Astrocyte (in vitro differentiated cells and primary cell): ENCODE results near the gene NCBP2L. TPM values are rescaled to one million over a fixed set of nuclear protein-coding genes. Genes with fewer than 3 reads are reported as not detected.

ENCODE experiments used
- DNase-seq: peaks from one replicate; pipeline ENCODE4 v3.0.0-alpha.2; 2010; ENCODE audit warnings: low read depth
- FAIRE-seq: peaks from 2 replicates; lab custom pipeline; 2011; peaks lifted over from hg19 to GRCh38; lab: Jason Lieb, UNC
- H2AFZ ChIP-seq: 2 replicates; pipeline ENCODE4 v1.6.0; 2012; ENCODE audit warnings: low read depth, low read length, inconsistent platforms
- H3K27ac ChIP-seq: 2 replicates; pipeline ENCODE4 v1.5.1; 2011; ENCODE audit warnings: low read depth, low read length, inconsistent platforms
- H3K27me3 ChIP-seq: 2 replicates; pipeline ENCODE4 v1.6.0; 2011; ENCODE audit warnings: low read length, inconsistent platforms; ENCODE audit not compliant: insufficient read depth
- H3K36me3 ChIP-seq: 2 replicates; pipeline ENCODE4 v1.5.1; 2011; ENCODE audit warnings: low read length, inconsistent platforms; ENCODE audit not compliant: insufficient read depth
- H3K4me1 ChIP-seq: 2 replicates; pipeline ENCODE4 v1.5.1; 2011; ENCODE audit warnings: low read length, inconsistent platforms; ENCODE audit not compliant: insufficient read depth
- H3K4me2 ChIP-seq: 2 replicates; pipeline ENCODE4 v1.6.0; 2012; ENCODE audit warnings: low read length, inconsistent platforms
- H3K4me3 ChIP-seq: 2 replicates; pipeline ENCODE4 v1.5.1; 2011; ENCODE audit warnings: low read depth, mild to moderate bottlenecking, low read length, inconsistent platforms; ENCODE audit not compliant: insufficient read depth
- H3K79me2 ChIP-seq: 2 replicates; pipeline ENCODE4 v1.6.0; 2012; ENCODE audit warnings: mild to moderate bottlenecking, low read length, inconsistent platforms; ENCODE audit not compliant: insufficient read depth
- H3K9ac ChIP-seq: 2 replicates; pipeline ENCODE4 v1.6.0; 2012; ENCODE audit warnings: mild to moderate bottlenecking, low read length, inconsistent platforms
- H3K9me3 ChIP-seq: 2 replicates; pipeline ENCODE4 v1.5.1; 2012; ENCODE audit warnings: low read depth, mild to moderate bottlenecking, low read length, inconsistent platforms; ENCODE audit not compliant: insufficient read depth
- H4K20me1 ChIP-seq: 2 replicates; pipeline ENCODE4 v1.6.0; 2012; ENCODE audit warnings: low read length, inconsistent platforms; ENCODE audit not compliant: insufficient read depth
- H3K27ac Mint-ChIP-seq: one replicate; pipeline ENCODE4 v1.8.0; 2021; ENCODE audit warnings: mild to moderate bottlenecking, mixed read lengths; ENCODE audit not compliant: unreplicated experiment
- H3K27me3 Mint-ChIP-seq: one replicate; pipeline ENCODE4 v1.8.0; 2021; ENCODE audit warnings: low read depth, mixed read lengths; ENCODE audit not compliant: unreplicated experiment
- H3K36me3 Mint-ChIP-seq: one replicate; pipeline ENCODE4 v1.8.0; 2021; ENCODE audit warnings: low read depth, mixed read lengths; ENCODE audit not compliant: unreplicated experiment
- H3K4me1 Mint-ChIP-seq: one replicate; pipeline ENCODE4 v1.8.0; 2021; ENCODE audit warnings: low read depth, mixed read lengths; ENCODE audit not compliant: unreplicated experiment
- H3K4me3 Mint-ChIP-seq: one replicate; pipeline ENCODE4 v1.8.0; 2021; ENCODE audit warnings: mild to moderate bottlenecking, moderate library complexity, mixed read lengths; ENCODE audit not compliant: unreplicated experiment
- H3K9me3 Mint-ChIP-seq: one replicate; pipeline ENCODE4 v1.8.0; 2021; ENCODE audit warnings: mild to moderate bottlenecking, mixed read lengths; ENCODE audit not compliant: unreplicated experiment
- EZH2 ChIP-seq: IDR thresholded peaks from 2 replicates; pipeline ENCODE4 v1.6.1; 2012; ENCODE audit warnings: mild to moderate bottlenecking, low read length, inconsistent platforms; ENCODE audit not compliant: insufficient read depth
- total RNA-seq: library from RNA; stranded (reverse); gene quantifications from 2 replicates; pipeline ENCODE4 v1.2.1, GENCODE V29; 2021
- TF ChIP-seq, protein P1 (sequence below): IDR thresholded peaks from 2 replicates; pipeline ENCODE4 v1.5.1; 2011; ENCODE audit warnings: low read depth, mild to moderate bottlenecking, inconsistent platforms, low read length, moderate library complexity; ENCODE audit not compliant: insufficient read depth

The NCBP2L gene
- total RNA-seq, 1 donor from 2014 or later, result not detected

DNA sequence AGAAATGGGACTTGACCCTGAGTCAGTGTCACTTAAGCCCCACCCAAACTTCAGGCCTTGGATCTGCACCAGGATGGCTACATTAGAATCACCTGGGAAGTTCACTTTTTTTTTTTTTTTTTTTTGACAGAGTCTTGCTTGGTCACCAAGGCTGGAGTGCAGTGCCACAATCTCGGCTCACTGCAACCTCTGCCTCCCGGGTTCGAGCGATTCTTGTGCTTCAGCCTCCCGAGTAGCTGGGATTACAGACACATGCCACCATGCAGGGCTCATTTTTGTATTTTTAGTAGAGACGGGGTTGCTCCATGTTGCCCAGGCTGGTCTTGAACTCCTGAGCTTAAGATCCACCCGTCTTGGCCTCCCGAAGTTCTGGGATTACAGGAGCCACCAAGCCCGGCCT lies 3.0 kb downstream of the NCBP2L start:
- peaks cover 1% of the 10 kb centered on the region for H3K27me3 Mint-ChIP-seq
- FAIRE-seq, result no peak

DNA sequence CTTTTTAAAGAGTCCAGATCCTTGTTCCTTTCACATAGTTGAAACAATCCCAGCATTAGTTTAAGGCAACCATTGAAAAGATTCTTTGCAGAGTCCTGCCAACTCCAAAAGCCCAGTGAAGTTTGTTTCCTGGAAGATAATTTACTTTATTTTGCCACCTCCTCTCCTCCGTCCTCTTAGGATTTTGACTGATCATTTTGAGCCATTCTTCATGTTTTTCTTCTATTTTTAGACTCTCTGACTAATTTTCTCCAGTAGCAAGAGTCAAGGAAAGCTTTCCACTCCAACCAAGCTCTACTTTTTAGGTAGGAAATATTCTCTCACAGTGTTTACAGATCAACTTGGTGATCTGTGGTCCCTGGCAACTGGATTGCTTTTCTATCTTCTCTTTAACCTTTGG lies 10.3 kb downstream of the NCBP2L start:
- Histone ChIP-seq H3K4me3 (no peak overlapping the region), H3K4me1 (no peaks in the 10 kb centered on the region), H3K27ac (no peak overlapping the region), H3K79me2 (no peaks in the 10 kb centered on the region), H3K4me2 (no peak overlapping the region), H4K20me1 (no peaks in the 10 kb centered on the region), H3K36me3 (no peaks in the 10 kb centered on the region), H3K9ac (no peak overlapping the region), H3K9me3 (no peaks in the 10 kb centered on the region), H3K27me3 (peaks cover 4% of the 10 kb centered on the region), H2AFZ (no peak overlapping the region)
- Mint-ChIP-seq H3K9me3 (no peaks in the 10 kb centered on the region), H3K36me3 (no peaks in the 10 kb centered on the region), H3K27ac (no peak overlapping the region), H3K4me3 (no peak overlapping the region), H3K27me3 (peaks cover 5% of the 10 kb centered on the region), H3K4me1 (no peaks in the 10 kb centered on the region)
- TF ChIP-seq, protein P1, sequence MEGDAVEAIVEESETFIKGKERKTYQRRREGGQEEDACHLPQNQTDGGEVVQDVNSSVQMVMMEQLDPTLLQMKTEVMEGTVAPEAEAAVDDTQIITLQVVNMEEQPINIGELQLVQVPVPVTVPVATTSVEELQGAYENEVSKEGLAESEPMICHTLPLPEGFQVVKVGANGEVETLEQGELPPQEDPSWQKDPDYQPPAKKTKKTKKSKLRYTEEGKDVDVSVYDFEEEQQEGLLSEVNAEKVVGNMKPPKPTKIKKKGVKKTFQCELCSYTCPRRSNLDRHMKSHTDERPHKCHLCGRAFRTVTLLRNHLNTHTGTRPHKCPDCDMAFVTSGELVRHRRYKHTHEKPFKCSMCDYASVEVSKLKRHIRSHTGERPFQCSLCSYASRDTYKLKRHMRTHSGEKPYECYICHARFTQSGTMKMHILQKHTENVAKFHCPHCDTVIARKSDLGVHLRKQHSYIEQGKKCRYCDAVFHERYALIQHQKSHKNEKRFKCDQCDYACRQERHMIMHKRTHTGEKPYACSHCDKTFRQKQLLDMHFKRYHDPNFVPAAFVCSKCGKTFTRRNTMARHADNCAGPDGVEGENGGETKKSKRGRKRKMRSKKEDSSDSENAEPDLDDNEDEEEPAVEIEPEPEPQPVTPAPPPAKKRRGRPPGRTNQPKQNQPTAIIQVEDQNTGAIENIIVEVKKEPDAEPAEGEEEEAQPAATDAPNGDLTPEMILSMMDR, result no peak
- no peak for TF ChIP-seq EZH2
- DNase-seq, result no peak
- peak; percentile 45 for FAIRE-seq

More for the DNA sequence above, 3.0 kb downstream of the NCBP2L start:
- Histone ChIP-seq H4K20me1 (no peaks in the 10 kb centered on the region), H3K79me2 (no peaks in the 10 kb centered on the region), H3K36me3 (no peaks in the 10 kb centered on the region), H3K9ac (no peak overlapping the region), H3K27me3 (no peaks in the 10 kb centered on the region), H2AFZ (no peak overlapping the region), H3K4me3 (no peak overlapping the region), H3K4me1 (peaks cover 5% of the 10 kb centered on the region), H3K27ac (no peak overlapping the region), H3K9me3 (no peaks in the 10 kb centered on the region), H3K4me2 (no peak overlapping the region)
- H3K9me3 Mint-ChIP-seq, result no peaks in the 10 kb centered on the region
- no peak overlapping the region for H3K27ac Mint-ChIP-seq
- no peaks in the 10 kb centered on the region for H3K4me1 Mint-ChIP-seq
- H3K4me3 Mint-ChIP-seq, result no peak overlapping the region
- no peak for TF ChIP-seq EZH2
- TF ChIP-seq, protein P1, result no peak
- H3K36me3 Mint-ChIP-seq, result no peaks in the 10 kb centered on the region
- DNase-seq, result no peak

DNA sequence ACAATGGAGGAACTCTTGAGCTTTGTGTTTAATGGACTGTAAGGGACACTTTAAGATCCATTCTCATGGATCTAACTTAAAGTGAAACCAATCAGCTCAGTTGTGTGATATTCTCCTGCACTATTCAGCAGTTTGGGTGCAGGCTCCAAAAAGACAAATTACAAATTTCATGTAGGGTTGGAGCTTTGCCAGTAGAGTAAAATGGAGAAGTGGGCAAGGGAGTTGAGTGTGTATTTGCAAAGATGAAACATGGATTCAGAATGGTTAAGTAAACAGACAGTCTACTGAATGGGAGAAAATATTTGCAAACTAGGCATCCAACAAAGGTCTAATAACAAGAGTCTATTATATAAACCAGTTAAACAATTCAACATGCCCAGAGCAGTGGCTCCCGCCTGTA lies 26.9 kb downstream of the NCBP2L start:
- no peak overlapping the region for H3K4me3 ChIP-seq
- no peaks in the 10 kb centered on the region for H3K27me3 ChIP-seq
- TF ChIP-seq, protein P1, result no peak
- no peak for TF ChIP-seq EZH2
- H3K36me3 ChIP-seq, result no peaks in the 10 kb centered on the region
- no peaks in the 10 kb centered on the region for H3K27me3 Mint-ChIP-seq
- no peak overlapping the region for H3K4me2 ChIP-seq
- H4K20me1 ChIP-seq, result no peaks in the 10 kb centered on the region
- no peak overlapping the region for H3K9ac ChIP-seq
- H3K27ac Mint-ChIP-seq, result no peak overlapping the region
- no peaks in the 10 kb centered on the region for H3K36me3 Mint-ChIP-seq
- H3K4me3 Mint-ChIP-seq, result no peak overlapping the region
- H3K4me1 Mint-ChIP-seq, result no peaks in the 10 kb centered on the region
- FAIRE-seq (peak; percentile 95), DNase-seq (no peak)
- H2AFZ ChIP-seq, result no peak overlapping the region
- H3K9me3 Mint-ChIP-seq, result peaks cover 2% of the 10 kb centered on the region
- H3K9me3 ChIP-seq, result no peaks in the 10 kb centered on the region
- H3K79me2 ChIP-seq, result no peaks in the 10 kb centered on the region
- H3K27ac ChIP-seq, result no peak overlapping the region
- H3K4me1 ChIP-seq, result no peaks in the 10 kb centered on the region
